ENCODE measurements around the gene SOX6.

The SOX6 gene

DNA sequence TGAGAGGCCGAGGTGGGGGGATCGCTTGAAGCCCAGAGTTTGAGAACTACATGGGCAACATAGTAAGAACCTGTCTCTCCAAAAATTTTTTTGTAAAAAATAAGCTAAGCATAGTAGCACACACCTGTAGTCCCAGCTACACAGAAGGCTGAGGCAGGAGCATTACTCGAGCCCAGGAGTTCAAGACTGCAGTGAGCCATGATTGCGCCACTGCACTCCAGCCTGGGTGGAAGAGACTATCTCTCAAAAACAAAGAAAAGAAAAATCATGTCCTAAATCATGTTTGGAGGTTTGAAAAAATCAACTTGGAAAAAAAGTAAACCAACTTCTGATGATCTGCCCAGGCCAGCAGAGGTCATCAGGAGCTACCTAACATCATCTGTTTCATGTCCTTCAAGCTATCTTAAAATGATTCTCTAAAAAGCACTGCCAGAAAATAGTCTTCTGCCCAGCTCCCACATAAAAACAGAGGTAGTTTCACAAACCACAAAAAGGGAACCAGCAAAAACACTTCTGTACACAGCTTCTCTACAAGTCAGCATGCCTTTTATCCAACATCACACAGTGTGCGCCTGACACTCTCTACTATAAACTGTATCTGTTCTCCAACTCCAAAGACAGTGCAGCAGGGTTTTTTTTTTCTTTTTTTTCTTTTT, 165.0 kb downstream of the SOX6 start:
- H3K4me3 ChIP-seq (ENCODE audit: low read length in 2 of 2): no peak overlapping the region
- peaks cover 0 to 3% of the 10 kb centered on the region in 2 donors for H3K27me3 ChIP-seq (ENCODE audit: control insufficient read depth in 1 of 2, insufficient read depth in 2 of 2, low read length in 2 of 2)
- H3K27ac ChIP-seq (ENCODE audit: low read length): no peak overlapping the region
- H3K36me3 ChIP-seq (ENCODE audit: control insufficient read depth in 2 of 2, insufficient read depth in 2 of 2, low read length in 2 of 2): no peaks in the 10 kb centered on the region
- H3K9me3 ChIP-seq (ENCODE audit: control insufficient read depth in 2 of 2, low read length in 2 of 2): no peaks in the 10 kb centered on the region
- H3K4me1 ChIP-seq (ENCODE audit: control insufficient read depth, insufficient read depth, low read length): no peaks in the 10 kb centered on the region
- no peak overlapping the region for H3K9ac ChIP-seq (ENCODE audit: low read length in 2 of 2)

DNA sequence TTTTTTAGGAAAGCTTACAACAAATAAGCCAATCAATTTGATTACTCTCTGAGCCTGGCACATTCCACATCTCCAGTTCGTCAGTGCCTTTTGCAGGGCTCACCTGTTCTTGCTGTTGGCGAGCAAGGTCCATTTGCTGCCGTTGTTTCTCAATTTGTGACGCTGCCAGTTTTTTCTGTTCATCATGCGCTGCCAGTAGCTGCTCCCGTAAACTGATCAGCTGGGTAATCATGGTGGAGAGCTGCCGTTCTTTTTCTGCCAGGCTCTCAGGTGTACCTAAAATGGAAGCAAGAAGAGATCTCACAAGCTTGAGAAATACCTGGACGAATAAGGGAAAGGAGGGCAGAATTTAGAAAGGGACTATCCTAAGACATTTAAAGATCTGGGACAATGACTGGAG, 169.7 kb downstream of the SOX6 start:
- H3K9ac ChIP-seq (ENCODE audit: low read length in 2 of 2): no peak overlapping the region
- no peaks in the 10 kb centered on the region for H3K27me3 ChIP-seq (ENCODE audit: control insufficient read depth in 1 of 2, insufficient read depth in 2 of 2, low read length in 2 of 2)
- H3K27ac ChIP-seq (ENCODE audit: low read length): no peak overlapping the region
- H3K36me3 ChIP-seq (ENCODE audit: control insufficient read depth in 2 of 2, insufficient read depth in 2 of 2, low read length in 2 of 2): no peaks in the 10 kb centered on the region
- H3K4me1 ChIP-seq (ENCODE audit: control insufficient read depth, insufficient read depth, low read length): no peaks in the 10 kb centered on the region
- H3K4me3 ChIP-seq (ENCODE audit: low read length in 2 of 2): no peak overlapping the region
- H3K9me3 ChIP-seq (ENCODE audit: control insufficient read depth in 2 of 2, low read length in 2 of 2): no peaks in the 10 kb centered on the region

DNA sequence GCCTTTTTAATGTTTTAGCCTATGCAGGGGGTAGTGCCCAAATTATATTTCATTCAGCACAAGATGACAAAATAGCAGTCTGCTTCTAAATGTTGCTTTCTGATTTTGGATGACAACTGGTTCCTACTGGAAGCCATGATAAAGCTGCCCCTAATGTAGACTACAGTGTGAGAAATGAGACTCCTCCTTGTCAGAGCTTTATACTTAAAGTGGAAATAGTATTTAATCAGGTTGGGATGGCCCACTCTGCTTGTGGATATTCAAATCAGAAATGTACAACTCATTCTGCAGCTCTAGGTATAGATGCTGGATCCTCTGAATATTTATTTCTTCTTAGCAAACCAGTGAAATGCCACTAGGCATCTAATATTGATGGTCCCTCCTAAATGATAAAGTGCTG, 171.3 kb downstream of the SOX6 start:
- Histone ChIP-seq H3K4me1 (ENCODE audit: control insufficient read depth, insufficient read depth, low read length) (no peaks in the 10 kb centered on the region), H3K27ac (ENCODE audit: low read length) (no peak overlapping the region), H3K9ac (ENCODE audit: low read length in 2 of 2) (no peak overlapping the region), H3K9me3 (ENCODE audit: control insufficient read depth in 2 of 2, low read length in 2 of 2) (no peaks in the 10 kb centered on the region), H3K4me3 (ENCODE audit: low read length in 2 of 2) (no peak overlapping the region), H3K27me3 (ENCODE audit: control insufficient read depth in 1 of 2, insufficient read depth in 2 of 2, low read length in 2 of 2) (no peaks in the 10 kb centered on the region), H3K36me3 (ENCODE audit: control insufficient read depth in 2 of 2, insufficient read depth in 2 of 2, low read length in 2 of 2) (no peaks in the 10 kb centered on the region)

DNA sequence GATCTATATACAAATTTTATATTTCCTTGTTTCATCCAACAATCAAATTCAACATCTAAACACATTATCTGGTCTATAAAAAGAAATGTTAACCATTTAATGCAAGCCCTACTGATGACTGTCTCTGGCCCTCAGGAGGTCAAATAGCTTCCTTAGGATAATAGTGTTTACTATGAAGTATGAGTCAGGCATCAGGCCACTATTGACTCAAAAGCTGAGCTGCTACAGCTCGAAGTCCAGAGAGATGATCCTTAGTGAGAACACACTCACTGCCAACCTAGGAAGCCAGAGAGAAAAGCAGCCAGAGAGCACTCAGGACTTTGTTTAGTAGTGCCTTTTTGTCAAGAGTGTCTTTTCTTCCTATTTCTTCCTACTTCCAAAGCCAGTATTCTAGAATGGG, 171.8 kb downstream of the SOX6 start:
- Histone ChIP-seq H3K27me3 (ENCODE audit: control insufficient read depth in 1 of 2, insufficient read depth in 2 of 2, low read length in 2 of 2) (no peaks in the 10 kb centered on the region), H3K27ac (ENCODE audit: low read length) (no peak overlapping the region), H3K4me1 (ENCODE audit: control insufficient read depth, insufficient read depth, low read length) (no peaks in the 10 kb centered on the region), H3K4me3 (ENCODE audit: low read length in 2 of 2) (no peak overlapping the region), H3K9me3 (ENCODE audit: control insufficient read depth in 2 of 2, low read length in 2 of 2) (no peaks in the 10 kb centered on the region), H3K9ac (ENCODE audit: low read length in 2 of 2) (no peak overlapping the region), H3K36me3 (ENCODE audit: control insufficient read depth in 2 of 2, insufficient read depth in 2 of 2, low read length in 2 of 2) (no peaks in the 10 kb centered on the region)

DNA sequence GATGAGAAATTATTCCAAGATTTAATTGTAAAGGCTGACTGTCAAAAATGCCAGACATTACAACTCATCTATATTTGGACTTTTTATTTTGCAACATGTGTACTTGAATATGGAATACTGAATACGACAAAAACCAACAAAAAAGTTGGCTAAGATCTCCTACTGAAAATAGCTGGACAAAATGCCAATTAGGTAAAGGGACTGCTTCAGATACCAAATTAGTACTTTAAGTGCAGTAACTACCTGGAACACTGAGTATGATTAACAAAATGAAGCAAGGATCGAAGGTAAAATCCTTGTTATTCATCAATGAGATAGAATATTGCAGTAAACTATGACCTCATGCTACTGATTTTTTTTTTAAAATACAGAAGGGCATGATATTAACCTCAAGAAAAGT, 173.8 kb downstream of the SOX6 start:
- Histone ChIP-seq H3K9ac (ENCODE audit: low read length in 2 of 2) (no peak overlapping the region), H3K4me3 (ENCODE audit: low read length in 2 of 2) (no peak overlapping the region), H3K27me3 (ENCODE audit: control insufficient read depth in 1 of 2, insufficient read depth in 2 of 2, low read length in 2 of 2) (no peaks in the 10 kb centered on the region), H3K27ac (ENCODE audit: low read length) (no peak overlapping the region), H3K4me1 (ENCODE audit: control insufficient read depth, insufficient read depth, low read length) (no peaks in the 10 kb centered on the region), H3K9me3 (ENCODE audit: control insufficient read depth in 2 of 2, low read length in 2 of 2) (no peaks in the 10 kb centered on the region), H3K36me3 (ENCODE audit: control insufficient read depth in 2 of 2, insufficient read depth in 2 of 2, low read length in 2 of 2) (no peaks in the 10 kb centered on the region)

DNA sequence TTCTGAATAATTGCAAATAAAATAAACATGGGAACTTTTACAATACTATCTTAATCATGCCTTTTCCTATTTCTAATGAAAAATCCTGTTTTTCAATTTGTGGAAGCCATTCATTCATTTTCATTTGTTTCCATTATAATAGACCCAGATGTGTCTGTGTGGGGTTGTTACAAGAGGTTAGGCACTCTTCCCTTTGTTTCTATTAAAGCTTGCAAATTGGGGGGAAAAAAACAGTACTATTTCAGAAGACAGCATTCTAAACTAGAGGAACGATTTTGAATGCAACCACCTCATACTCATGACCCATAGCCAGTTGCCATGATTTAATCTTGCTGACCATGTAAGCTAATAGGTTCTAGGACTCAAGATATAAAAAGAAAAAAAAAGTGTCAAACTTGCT, 175.5 kb downstream of the SOX6 start:
- no peaks in the 10 kb centered on the region for H3K4me1 ChIP-seq (ENCODE audit: control insufficient read depth, insufficient read depth, low read length)

DNA sequence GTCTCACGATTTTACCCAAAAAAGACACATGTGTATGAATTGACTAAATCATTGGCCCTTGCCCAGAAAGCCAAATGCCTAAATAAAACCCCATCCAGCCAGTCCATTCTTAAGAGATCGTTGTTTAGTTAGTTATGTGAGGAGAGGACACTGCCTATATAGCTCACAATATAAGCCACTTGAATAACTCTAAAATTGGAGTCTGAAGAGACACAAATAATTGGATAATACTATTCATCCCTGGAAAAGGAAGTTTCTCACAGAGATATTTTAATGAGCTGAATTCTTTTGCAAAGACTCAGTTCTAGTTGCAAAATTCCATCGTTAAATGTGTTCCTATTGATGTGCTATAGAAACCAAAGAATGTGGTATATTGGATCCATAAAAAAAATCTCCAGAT, 176.7 kb downstream of the SOX6 start:
- no peak overlapping the region for H3K9ac ChIP-seq (ENCODE audit: low read length in 2 of 2)
- H3K9me3 ChIP-seq (ENCODE audit: control insufficient read depth in 2 of 2, low read length in 2 of 2): no peaks in the 10 kb centered on the region
- no peak overlapping the region for H3K27ac ChIP-seq (ENCODE audit: low read length)
- H3K4me1 ChIP-seq (ENCODE audit: control insufficient read depth, insufficient read depth, low read length): no peaks in the 10 kb centered on the region
- H3K27me3 ChIP-seq (ENCODE audit: control insufficient read depth in 1 of 2, insufficient read depth in 2 of 2, low read length in 2 of 2): no peaks in the 10 kb centered on the region
- no peak overlapping the region for H3K4me3 ChIP-seq (ENCODE audit: low read length in 2 of 2)
- H3K36me3 ChIP-seq (ENCODE audit: control insufficient read depth in 2 of 2, insufficient read depth in 2 of 2, low read length in 2 of 2): no peaks in the 10 kb centered on the region

More for the DNA sequence above, 175.5 kb downstream of the SOX6 start:
- no peaks in the 10 kb centered on the region for H3K36me3 ChIP-seq (ENCODE audit: control insufficient read depth in 2 of 2, insufficient read depth in 2 of 2, low read length in 2 of 2)
- H3K9ac ChIP-seq (ENCODE audit: low read length in 2 of 2): no peak overlapping the region
- no peak overlapping the region for H3K4me3 ChIP-seq (ENCODE audit: low read length in 2 of 2)
- H3K9me3 ChIP-seq (ENCODE audit: control insufficient read depth in 2 of 2, low read length in 2 of 2): no peaks in the 10 kb centered on the region
- no peak overlapping the region for H3K27ac ChIP-seq (ENCODE audit: low read length)
- H3K27me3 ChIP-seq (ENCODE audit: control insufficient read depth in 1 of 2, insufficient read depth in 2 of 2, low read length in 2 of 2): no peaks in the 10 kb centered on the region

GRCh38 chr11:16178273-16178672, 178.1 kb downstream of the SOX6 start:
- Histone ChIP-seq H3K9me3 (ENCODE audit: control insufficient read depth in 2 of 2, low read length in 2 of 2) (no peaks in the 10 kb centered on the region), H3K36me3 (ENCODE audit: control insufficient read depth in 2 of 2, insufficient read depth in 2 of 2, low read length in 2 of 2) (no peaks in the 10 kb centered on the region), H3K4me3 (ENCODE audit: low read length in 2 of 2) (no peak overlapping the region), H3K27ac (ENCODE audit: low read length) (no peak overlapping the region), H3K9ac (ENCODE audit: low read length in 2 of 2) (no peak overlapping the region), H3K27me3 (ENCODE audit: control insufficient read depth in 1 of 2, insufficient read depth in 2 of 2, low read length in 2 of 2) (no peaks in the 10 kb centered on the region), H3K4me1 (ENCODE audit: control insufficient read depth, insufficient read depth, low read length) (no peaks in the 10 kb centered on the region)

GRCh38 chr11:16177688-16178087, 178.7 kb downstream of the SOX6 start:
- Histone ChIP-seq H3K27ac (ENCODE audit: low read length) (no peak overlapping the region), H3K4me1 (ENCODE audit: control insufficient read depth, insufficient read depth, low read length) (no peaks in the 10 kb centered on the region), H3K9me3 (ENCODE audit: control insufficient read depth in 2 of 2, low read length in 2 of 2) (no peaks in the 10 kb centered on the region), H3K4me3 (ENCODE audit: low read length in 2 of 2) (no peak overlapping the region), H3K9ac (ENCODE audit: low read length in 2 of 2) (no peak overlapping the region), H3K36me3 (ENCODE audit: control insufficient read depth in 2 of 2, insufficient read depth in 2 of 2, low read length in 2 of 2) (no peaks in the 10 kb centered on the region), H3K27me3 (ENCODE audit: control insufficient read depth in 1 of 2, insufficient read depth in 2 of 2, low read length in 2 of 2) (no peaks in the 10 kb centered on the region)

DNA sequence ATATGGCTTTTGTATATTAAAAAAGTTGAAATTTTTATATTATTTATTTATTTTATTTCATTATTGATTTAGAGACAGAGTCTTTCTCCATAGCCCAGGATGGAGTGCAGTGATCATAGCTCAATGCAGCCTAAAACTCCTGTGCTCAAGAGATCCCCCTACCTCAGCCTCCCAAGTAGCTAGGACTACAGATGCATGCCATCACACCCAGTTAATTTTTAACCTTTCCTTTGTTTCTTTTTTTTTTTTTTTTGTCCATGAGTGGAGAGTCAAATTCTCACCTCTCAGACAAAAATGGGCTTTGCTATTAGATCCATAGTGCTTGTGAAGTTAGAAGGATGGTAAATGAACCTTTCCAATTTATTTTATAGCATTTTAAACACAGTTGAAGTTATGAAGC, 182.5 kb downstream of the SOX6 start:
- Histone ChIP-seq H3K27me3 (ENCODE audit: control insufficient read depth in 1 of 2, insufficient read depth in 2 of 2, low read length in 2 of 2) (no peaks in the 10 kb centered on the region), H3K9me3 (ENCODE audit: control insufficient read depth in 2 of 2, low read length in 2 of 2) (no peaks in the 10 kb centered on the region), H3K9ac (ENCODE audit: low read length in 2 of 2) (no peak overlapping the region), H3K4me1 (ENCODE audit: control insufficient read depth, insufficient read depth, low read length) (no peaks in the 10 kb centered on the region), H3K36me3 (ENCODE audit: control insufficient read depth in 2 of 2, insufficient read depth in 2 of 2, low read length in 2 of 2) (no peaks in the 10 kb centered on the region), H3K27ac (ENCODE audit: low read length) (no peak overlapping the region), H3K4me3 (ENCODE audit: low read length in 2 of 2) (no peak overlapping the region)

GRCh38 chr11:16171882-16172281, 184.5 kb downstream of the SOX6 start:
- H3K4me1 ChIP-seq (ENCODE audit: control insufficient read depth, insufficient read depth, low read length): no peaks in the 10 kb centered on the region
- H3K4me3 ChIP-seq (ENCODE audit: low read length in 2 of 2): no peak overlapping the region
- H3K36me3 ChIP-seq (ENCODE audit: control insufficient read depth in 2 of 2, insufficient read depth in 2 of 2, low read length in 2 of 2): no peaks in the 10 kb centered on the region
- H3K27me3 ChIP-seq (ENCODE audit: control insufficient read depth in 1 of 2, insufficient read depth in 2 of 2, low read length in 2 of 2): no peaks in the 10 kb centered on the region
- H3K27ac ChIP-seq (ENCODE audit: low read length): no peak overlapping the region
- no peaks in the 10 kb centered on the region for H3K9me3 ChIP-seq (ENCODE audit: control insufficient read depth in 2 of 2, low read length in 2 of 2)
- no peak overlapping the region for H3K9ac ChIP-seq (ENCODE audit: low read length in 2 of 2)
